ENCODE measurements around the gene AKR1D1.
"Not testable (repeated sequence)": the region's sequence is repeated elsewhere in the genome, so short reads cannot be mapped to it uniquely, and the experiment has no call there.

DNA sequence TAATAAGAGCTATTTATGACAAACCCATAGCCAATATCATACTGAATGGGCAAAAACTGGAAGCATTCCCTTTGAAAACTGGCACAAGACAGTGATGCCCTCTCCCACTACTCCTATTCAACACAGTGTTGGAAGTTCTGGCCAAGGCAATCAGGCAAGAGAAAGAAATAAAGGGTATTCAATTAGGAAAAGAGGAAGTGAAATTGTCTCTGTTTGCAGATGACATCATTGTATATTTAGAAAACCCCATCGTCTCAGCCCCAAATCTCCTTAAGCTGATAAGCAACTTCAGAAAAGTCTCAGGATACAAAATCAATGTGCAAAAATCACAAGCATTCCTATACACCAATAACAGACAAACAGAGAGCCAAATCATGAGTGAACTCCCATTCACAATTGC is 36.2 kb upstream of the AKR1D1 start:
- TF ChIP-seq, protein P1, sequence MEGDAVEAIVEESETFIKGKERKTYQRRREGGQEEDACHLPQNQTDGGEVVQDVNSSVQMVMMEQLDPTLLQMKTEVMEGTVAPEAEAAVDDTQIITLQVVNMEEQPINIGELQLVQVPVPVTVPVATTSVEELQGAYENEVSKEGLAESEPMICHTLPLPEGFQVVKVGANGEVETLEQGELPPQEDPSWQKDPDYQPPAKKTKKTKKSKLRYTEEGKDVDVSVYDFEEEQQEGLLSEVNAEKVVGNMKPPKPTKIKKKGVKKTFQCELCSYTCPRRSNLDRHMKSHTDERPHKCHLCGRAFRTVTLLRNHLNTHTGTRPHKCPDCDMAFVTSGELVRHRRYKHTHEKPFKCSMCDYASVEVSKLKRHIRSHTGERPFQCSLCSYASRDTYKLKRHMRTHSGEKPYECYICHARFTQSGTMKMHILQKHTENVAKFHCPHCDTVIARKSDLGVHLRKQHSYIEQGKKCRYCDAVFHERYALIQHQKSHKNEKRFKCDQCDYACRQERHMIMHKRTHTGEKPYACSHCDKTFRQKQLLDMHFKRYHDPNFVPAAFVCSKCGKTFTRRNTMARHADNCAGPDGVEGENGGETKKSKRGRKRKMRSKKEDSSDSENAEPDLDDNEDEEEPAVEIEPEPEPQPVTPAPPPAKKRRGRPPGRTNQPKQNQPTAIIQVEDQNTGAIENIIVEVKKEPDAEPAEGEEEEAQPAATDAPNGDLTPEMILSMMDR (IDR thresholded peaks at IDR 0.05), result not testable (repeated sequence)
- not testable (repeated sequence) for TF ChIP-seq POLR2A (IDR thresholded peaks at IDR 0.05)

All from thyroid gland (tissue), 4 donors.